ENCODE data around the gene COL27A1. TPM values are rescaled to one million over a fixed set of nuclear protein-coding genes. Genes with fewer than 3 reads are reported as not detected.
A peak's percentile ranks its signal among the peaks of the same experiment; 100 is the strongest.

COL27A1 gene
- total RNA-seq, 1 donor from 2014 or later, result 4.4 TPM

- DNase-seq (ENCODE audit: low read depth, low spot score), result no peak
Observed at GRCh38 chr9:114271556-114272510, 116.5 kb downstream of the COL27A1 start.

- no peak for DNase-seq (ENCODE audit: low read depth, low spot score)
Observed at GRCh38 chr9:114272739-114273431, 117.5 kb downstream of the COL27A1 start.

- no peak for DNase-seq (ENCODE audit: low read depth, low spot score)
Observed at GRCh38 chr9:114273461-114273881, 118.1 kb downstream of the COL27A1 start.

GRCh38 chr9:114274217-114274616 is 118.9 kb downstream of the COL27A1 start:
- DNase-seq (ENCODE audit: low read depth, low spot score), result no peak

GRCh38 chr9:114275246-114276004 is 120.1 kb downstream of the COL27A1 start:
- no peak for DNase-seq (ENCODE audit: low read depth, low spot score)

- peak; percentile 40 for DNase-seq (ENCODE audit: low read depth, low spot score)
Observed at GRCh38 chr9:114276908-114277821, 121.8 kb downstream of the COL27A1 start.

- DNase-seq (ENCODE audit: low read depth, low spot score), result no peak
Observed at GRCh38 chr9:114278356-114278755, 123.0 kb downstream of the COL27A1 start.

DNA sequence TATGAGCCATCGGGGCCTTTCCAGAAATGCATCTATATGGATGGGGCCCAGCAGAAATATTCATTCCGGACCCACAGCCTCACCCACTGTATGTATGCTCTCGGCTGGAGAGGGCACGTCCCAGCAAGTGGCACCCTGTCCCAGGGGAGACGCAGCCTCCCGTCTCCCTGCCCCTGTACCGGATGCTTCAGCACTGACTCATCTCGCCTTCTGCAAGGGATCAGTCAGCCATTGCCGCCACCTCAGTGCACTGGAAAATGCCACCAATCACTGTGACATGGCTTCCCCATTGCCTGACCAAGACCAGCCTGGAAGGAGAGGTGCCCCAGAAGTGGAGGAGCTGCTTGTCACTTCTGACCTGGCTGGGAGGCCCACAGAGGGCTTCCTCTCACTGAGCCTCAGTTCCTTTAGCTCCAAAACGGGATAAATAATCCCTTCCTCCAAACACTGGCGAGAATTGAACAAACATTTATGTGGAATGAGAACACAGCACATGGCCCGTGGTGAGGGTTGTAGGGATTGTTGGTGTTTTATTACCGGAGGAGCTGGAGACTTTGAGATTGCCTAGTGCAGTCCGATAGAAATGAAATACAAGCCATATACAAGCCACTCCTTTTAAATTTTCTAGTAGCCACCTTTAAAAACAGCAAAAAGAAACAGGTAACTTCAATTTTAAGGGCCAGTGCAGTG is 123.7 kb downstream of the COL27A1 start:
- DNase-seq (ENCODE audit: low read depth, low spot score), result no peak

DNA sequence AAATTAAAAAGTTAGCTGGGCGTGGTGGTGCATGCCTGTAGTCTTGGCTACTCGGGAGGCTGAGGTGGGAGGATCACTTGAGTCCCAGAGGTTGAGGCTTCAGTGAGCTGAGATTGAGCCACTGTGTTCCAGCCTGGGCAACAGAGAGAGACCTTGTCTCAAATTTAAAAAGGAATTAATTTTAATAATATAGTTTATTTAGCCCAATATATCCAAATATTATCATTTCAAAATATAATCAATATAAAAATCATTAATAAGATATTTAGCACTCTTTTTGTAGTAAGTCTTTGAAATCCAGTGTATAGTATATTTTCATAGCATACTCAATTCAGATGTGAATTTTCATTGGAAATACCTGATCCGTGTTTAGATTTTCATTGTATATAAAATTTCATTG is 124.4 kb downstream of the COL27A1 start:
- no peak for DNase-seq (ENCODE audit: low read depth, low spot score)

GRCh38 chr9:114280636-114281472 is 125.5 kb downstream of the COL27A1 start:
- no peak for DNase-seq (ENCODE audit: low read depth, low spot score)

DNA sequence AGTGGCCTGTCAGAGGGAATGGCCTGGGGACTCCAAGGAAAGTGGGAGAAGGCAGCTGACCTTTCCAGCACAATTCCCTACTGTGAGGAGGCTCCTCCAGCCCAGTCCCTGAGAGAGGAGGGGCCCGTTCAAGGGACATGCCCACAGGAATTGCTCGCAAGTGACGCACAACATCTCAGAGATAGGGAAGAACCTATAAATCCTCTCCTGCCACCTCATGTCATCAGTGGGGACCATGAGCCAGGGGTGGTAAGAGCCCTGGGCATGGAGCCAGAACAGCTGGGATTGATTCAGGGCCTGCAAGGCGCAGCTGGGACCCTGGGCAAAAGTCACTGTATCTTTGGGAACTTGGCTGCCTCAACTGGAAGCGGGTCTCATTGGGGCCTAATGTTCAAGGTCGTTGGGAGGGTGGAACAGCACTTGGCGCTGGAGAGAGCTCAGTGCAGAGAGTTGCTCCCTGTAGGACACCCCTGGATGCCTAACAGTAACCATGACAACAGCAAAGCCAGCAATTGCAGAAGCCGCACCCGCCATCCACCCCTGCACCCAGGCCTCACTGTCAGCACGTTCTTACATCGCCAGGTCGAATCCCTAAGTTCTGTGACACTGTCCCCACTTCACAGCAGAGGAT is 126.3 kb downstream of the COL27A1 start:
- DNase-seq (ENCODE audit: low read depth, low spot score), result no peak

GRCh38 chr9:114282104-114282485 is 126.8 kb downstream of the COL27A1 start:
- DNase-seq (ENCODE audit: low read depth, low spot score), result no peak

GRCh38 chr9:114282507-114282906 is 127.2 kb downstream of the COL27A1 start:
- no peak for DNase-seq (ENCODE audit: low read depth, low spot score)

DNA sequence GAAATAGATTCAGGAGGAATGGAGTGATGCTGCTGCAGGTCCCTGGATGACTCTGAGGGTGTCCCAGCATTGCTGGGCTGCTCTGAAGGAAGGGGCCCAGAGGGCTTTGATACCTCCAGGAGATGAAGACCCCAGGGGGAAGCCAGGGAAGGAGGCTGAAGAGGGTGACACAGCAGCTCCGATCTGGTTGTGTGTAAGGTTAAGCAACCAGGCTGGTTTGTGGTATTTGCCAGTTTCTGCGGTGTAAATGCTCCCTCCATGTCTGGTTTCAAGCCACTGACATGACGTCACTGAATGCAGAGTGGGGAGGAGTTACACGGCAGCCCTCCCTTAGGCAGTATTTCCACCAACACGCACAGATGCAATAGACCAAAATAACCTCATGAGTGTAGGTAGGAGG is 127.6 kb downstream of the COL27A1 start:
- DNase-seq (ENCODE audit: low read depth, low spot score), result no peak

GRCh38 chr9:114283551-114284111 is 128.3 kb downstream of the COL27A1 start:
- no peak for DNase-seq (ENCODE audit: low read depth, low spot score)

DNA sequence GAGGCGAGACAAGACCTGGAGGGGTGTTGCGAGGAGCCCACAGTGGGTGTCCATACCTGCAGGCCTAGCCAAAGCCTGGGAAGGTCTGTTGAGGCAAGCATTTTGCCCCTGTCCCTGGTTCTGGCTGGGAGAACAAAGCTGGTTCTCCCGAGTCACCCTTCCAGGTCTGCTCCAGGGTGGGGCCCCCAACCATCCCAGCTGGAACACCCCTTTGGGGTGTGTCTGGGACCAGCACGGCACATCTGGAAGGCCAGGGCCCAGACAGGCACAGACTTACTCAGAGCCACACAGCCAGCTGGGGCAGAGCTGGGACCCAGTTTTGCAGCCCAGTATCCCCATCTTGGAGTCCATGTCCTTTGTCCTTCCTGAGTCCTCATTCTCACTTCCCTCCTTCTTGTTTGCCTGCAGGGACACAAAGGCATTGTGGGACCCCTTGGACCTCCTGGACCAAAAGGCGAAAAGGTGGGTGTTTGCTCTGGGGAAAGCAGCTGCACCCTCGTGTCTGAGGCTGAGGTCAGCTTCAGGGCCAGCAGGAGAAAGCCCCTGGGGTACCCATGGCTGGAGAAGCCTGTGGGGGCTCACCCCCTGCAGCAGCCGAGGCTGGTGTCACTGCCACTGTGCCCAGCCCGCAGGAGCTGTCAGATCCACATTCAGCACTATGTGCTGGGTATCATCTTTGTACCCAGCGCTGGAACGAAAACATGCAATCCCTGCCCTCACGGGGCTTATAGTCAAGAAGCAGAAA is 129.2 kb downstream of the COL27A1 start:
- no peak for DNase-seq (ENCODE audit: low read depth, low spot score)

GRCh38 chr9:114285166-114285867 is 130.0 kb downstream of the COL27A1 start:
- no peak for DNase-seq (ENCODE audit: low read depth, low spot score)
